Fibroblast of mammary gland (primary cell): ENCODE data around the gene EZR.
"Not testable (repeated sequence)": the region's sequence is repeated elsewhere in the genome, so short reads cannot be mapped to it uniquely, and the experiment has no call there.

Source experiments
- DNase-seq: peaks from one replicate; pipeline ENCODE4 v3.0.0-alpha.2; 2010; ENCODE audit warnings: low read depth
- H3K4me3 ChIP-seq: 2 replicates; pipeline ENCODE4 v1.5.1; 2011; ENCODE audit warnings: low read depth, mild to moderate bottlenecking, low read length, moderate library complexity; ENCODE audit not compliant: control insufficient read depth
- TF ChIP-seq, protein P1 (sequence below): conservative IDR thresholded peaks from 2 replicates; pipeline ENCODE4 v1.5.1; 2011; ENCODE audit warnings: low read depth, low read length, inconsistent platforms; ENCODE audit not compliant: control insufficient read depth, insufficient read depth

The EZR gene

DNA sequence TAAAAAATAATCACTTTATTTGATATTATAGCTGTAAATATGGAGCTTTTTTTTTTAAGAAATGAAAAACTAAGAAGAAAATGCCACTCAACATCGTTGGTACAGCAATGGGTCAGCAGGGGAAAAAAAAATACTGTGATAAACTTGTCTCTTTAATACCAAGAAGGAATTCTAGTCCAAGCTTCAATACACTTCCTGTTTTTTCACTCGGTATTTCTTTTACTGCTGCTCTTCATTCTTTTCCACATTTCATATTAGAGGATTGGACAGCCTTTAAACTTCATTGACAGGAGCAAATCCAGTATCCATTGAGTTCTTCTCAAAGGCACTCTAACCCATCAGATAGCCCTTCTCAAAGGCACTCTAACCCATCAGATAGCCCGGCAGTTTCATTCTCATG is 22.2 kb upstream of the EZR start:
- TF ChIP-seq, protein P1, sequence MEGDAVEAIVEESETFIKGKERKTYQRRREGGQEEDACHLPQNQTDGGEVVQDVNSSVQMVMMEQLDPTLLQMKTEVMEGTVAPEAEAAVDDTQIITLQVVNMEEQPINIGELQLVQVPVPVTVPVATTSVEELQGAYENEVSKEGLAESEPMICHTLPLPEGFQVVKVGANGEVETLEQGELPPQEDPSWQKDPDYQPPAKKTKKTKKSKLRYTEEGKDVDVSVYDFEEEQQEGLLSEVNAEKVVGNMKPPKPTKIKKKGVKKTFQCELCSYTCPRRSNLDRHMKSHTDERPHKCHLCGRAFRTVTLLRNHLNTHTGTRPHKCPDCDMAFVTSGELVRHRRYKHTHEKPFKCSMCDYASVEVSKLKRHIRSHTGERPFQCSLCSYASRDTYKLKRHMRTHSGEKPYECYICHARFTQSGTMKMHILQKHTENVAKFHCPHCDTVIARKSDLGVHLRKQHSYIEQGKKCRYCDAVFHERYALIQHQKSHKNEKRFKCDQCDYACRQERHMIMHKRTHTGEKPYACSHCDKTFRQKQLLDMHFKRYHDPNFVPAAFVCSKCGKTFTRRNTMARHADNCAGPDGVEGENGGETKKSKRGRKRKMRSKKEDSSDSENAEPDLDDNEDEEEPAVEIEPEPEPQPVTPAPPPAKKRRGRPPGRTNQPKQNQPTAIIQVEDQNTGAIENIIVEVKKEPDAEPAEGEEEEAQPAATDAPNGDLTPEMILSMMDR, result no peak
- no peak overlapping the region for H3K4me3 ChIP-seq
- DNase-seq, result no peak

DNA sequence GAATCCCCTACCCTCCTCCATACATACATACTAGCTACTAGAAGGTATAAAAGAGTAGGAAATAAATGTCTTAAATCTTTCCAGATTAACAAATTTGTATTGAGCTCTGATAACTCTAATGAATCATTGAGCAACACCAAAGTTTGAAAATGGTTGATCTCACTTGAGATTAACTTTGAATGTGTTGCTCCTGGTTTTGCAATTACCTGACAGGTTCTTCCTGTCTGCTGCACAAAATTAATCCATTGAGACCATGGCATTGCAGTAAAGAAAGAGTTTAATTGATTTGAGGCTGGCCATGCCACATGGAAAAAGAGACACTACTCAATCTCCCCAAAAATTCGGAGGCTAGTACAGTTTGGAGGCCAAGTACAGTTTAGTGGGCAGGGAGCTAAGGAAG is 21.3 kb upstream of the EZR start:
- DNase-seq, result no peak
- TF ChIP-seq, protein P1, result no peak
- H3K4me3 ChIP-seq, result no peak overlapping the region

DNA sequence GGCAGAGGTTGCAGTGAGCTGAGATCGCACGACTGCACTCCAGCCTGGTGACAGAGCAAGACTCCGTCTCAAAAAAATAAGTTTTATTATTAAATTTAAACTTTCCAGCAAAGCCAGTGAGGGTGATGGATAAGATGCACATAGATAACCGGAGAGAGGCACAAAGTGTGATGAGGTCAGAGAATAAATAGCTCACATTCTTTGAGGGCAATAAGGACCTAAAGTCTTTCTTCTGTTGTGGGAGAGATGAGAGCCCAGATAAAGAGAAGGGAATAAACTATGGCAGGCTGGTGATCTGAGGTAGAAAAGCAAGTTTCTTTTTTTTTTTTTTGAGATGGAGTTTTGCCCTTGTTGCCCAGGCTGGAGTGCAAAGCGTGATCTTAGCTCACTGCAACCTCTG is 20.6 kb upstream of the EZR start:
- no peak overlapping the region for H3K4me3 ChIP-seq
- TF ChIP-seq, protein P1, result no peak
- DNase-seq, result no peak

DNA sequence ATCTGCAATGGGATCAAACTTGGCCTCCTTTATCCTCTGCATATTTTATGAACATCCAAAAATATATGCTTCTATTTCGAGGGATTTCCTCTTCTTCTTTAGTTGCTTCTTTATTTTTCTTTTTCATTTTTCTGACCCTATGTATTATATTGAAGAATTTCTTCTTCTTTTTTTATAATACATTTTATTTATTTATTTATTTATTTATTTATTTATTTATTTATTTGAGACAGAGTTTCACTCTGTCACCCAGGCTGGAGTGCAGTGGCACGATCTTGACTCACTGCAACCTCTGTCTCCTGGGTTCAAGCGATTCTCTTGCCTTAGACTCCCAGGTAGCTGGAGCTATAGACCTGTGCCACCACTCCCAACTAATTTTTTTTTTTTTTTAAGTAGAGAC is 19.6 kb upstream of the EZR start:
- not testable (repeated sequence) for DNase-seq, H3K4me3 ChIP-seq

DNA sequence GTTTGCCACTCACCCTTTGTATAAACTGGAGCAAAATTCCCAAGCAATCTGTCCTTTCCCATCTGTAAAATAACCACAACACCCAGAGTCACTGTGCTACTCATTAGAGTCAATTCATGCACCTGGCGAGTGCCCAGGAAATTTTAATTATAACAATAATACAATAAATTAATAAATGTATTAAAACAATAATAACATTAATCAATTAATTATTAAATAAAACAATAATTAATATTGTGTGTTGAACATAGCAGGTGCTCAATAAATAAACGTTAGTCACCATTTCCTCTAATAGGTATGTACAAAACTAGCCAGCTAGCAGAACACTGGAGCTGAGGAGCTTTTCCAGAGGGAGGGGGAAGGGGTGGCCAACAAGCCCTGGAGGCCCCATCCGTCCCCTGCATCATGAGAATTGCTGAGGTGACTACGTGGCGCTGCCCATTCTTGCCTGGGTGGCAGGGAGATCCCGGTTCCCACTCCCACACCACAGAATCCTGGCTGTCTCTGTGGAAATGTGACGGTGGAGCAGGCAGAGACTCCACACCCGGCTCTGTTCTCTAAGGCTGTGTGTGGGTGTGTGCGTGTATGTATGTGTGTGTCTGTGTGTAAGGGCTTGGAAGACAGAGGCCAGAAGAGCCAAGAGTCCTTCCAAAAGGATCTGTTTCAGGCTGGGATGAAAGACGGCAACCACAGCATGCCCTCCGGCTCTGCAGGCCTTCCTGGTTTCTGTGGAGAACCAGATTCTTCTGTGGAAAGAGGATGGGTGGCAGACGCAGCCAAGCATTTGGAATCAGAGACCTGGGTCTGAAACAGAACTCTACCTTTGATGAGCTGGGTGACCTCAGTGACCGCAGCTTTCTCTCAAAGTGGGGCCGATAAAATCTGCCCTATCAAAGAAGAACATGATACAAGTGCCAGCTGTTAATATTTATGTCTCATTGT is 18.8 kb upstream of the EZR start:
- no peak overlapping the region for H3K4me3 ChIP-seq
- TF ChIP-seq, protein P1, result no peak
- DNase-seq, result peak; percentile 48

DNA sequence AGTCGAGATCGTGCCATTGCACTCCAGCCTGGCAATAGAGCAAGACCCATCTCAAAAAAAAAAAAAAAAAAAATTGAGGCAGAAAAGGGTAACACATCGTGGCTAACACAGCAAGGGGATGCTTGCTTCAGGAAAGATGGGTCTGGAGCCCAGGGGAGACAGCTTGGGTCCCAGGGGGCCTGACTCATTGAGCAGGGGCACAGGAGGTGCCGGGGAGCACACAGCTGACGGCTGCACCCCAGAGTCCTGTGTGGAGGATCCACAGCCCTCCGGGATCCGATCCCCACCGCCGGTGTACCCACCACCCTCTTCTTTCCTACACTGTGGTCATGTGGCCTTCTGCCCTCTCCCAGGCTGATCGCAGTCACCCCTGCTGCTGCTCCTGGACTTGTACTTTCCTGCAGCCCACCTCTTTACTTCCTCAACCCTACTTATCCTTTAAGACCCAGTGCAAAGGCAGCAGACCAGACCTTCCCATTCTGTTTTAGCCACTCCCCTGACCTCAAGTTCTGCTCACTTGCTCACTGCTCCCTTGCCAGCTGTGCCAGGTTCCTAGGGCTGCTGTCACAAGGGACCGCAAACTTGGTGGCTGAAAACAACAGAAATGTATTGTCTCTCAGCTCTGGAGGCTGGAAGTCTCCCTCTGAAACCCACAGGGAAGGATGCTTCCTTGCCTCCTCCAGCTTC is 17.6 kb upstream of the EZR start:
- no peak for DNase-seq
- TF ChIP-seq, protein P1, result no peak
- no peak overlapping the region for H3K4me3 ChIP-seq

DNA sequence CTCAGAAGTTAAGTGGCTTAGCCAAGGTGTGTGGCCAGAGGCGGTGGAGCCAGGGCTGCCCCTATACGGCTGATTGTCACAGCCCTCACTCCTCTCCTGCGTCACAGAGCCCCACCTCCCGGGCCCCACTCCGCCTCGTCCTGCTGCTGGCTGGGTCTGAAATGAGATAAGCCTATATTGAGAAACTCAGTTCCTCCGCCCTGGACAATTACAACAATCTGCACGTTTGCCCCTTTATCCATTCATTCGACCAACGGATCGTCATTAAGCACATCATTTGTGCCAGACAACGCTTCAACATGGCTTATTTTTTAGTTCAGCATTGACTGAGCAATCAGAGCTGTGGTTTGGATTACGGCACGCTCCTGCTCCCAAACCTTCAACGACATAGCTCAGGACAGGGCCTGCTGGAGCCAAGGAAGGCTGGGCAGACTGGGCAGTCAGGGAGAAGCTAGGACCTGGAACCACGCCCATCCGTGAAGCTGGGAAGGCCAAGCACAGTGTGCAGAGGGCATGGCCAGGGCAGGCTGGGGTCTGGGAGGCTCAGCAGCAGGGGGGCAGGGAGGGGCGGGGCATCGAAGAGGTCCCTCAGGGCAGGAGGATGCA is 16.6 kb upstream of the EZR start:
- H3K4me3 ChIP-seq, result no peak overlapping the region
- DNase-seq, result peak; percentile 39
- TF ChIP-seq, protein P1, result no peak
